GOT3 (cell line): ENCODE measurements around the gene INTS11.

ENCODE experiments used
- DNase-seq: peaks from one replicate; lab custom pipeline; 2025; ENCODE audit warnings: mixed read lengths; lab: John Stamatoyannopoulos, UW

INTS11 gene

DNA sequence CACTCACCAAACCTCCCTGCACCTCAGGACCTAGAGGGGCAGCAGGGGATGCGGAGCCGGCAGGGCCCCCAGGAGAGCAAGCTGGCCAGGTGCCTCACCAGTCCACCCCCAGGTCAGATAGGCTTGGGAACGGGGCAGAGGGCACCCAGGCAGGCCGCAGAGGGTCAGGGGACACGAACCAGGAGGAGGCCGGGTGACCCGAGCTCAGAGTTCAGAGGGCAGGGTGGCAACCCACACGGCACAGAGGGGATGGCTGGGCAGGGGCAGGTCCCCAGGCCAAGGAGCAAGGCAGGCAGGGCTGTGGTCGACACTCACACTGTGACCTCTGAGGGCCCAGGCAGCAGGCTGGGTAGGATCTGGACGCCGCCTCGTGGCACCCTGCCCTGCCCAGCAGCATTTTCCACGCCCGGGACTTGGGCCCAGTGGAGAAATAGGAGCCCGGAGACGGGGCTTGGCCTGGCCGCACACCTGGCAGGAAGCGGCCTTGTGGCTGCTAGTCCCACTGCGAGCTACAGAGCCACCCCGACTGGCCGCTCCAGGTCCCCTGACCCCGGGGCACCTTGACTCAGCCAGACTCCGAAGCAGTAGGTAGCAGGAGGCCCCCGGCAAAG is 19.5 kb upstream of the INTS11 start:
- no peak for DNase-seq

GRCh38 chr1:1342584-1343115 is 18.2 kb upstream of the INTS11 start:
- DNase-seq: no peak

DNA sequence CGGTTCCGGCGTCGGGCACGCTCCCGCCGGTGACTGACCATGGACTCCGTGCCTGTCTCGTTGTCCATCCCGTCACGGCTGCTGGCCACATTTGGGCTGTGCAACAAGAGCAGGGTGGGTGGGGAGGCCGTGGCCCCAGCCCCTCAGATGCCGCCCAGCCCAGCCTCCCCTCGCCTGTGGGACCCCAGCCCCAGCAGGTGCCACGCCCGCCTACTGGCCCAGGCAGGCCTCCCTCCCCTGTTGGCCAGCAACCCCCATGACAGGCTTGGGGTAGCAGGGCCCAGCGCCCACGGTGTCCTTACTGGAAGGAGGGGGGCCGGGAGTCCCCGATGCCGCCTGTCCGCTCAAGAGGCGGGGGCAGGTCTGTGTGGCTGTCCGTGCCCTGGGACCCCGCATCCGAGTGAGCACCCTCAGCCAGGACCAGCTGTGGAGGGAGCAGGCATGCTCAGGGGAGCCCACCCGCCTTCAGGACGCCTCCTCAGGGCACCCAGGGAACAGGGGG is 17.7 kb upstream of the INTS11 start:
- no peak for DNase-seq

- DNase-seq: no peak
Observed at GRCh38 chr1:1341549-1342021, 17.1 kb upstream of the INTS11 start.

GRCh38 chr1:1340791-1341548 is 16.5 kb upstream of the INTS11 start:
- no peak for DNase-seq

GRCh38 chr1:1340185-1340584 is 15.7 kb upstream of the INTS11 start:
- no peak for DNase-seq

DNA sequence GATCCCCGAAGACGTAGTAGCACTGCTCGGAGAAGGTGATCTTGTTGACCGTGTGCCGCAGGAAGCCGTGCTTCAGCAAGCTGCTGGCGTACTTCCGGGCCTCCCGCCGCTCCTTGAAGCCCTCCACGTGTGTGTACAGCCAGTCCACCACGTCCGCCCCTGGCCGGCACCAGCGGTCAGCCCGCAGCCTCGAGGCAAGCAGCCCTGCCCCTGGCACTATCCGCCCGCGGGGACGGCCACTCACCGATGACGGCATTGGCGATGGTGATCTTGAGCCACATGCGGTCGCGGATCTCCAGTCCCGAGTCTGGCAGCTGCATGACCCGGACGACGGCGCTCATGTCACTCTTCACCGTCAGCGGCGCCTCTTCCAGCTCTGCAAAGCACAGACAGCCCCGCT is 13.8 kb upstream of the INTS11 start:
- no peak for DNase-seq

- DNase-seq: no peak
Observed at GRCh38 chr1:1337793-1338147, 13.3 kb upstream of the INTS11 start.

- DNase-seq: no peak
Observed at GRCh38 chr1:1336931-1337792, 12.7 kb upstream of the INTS11 start.

DNA sequence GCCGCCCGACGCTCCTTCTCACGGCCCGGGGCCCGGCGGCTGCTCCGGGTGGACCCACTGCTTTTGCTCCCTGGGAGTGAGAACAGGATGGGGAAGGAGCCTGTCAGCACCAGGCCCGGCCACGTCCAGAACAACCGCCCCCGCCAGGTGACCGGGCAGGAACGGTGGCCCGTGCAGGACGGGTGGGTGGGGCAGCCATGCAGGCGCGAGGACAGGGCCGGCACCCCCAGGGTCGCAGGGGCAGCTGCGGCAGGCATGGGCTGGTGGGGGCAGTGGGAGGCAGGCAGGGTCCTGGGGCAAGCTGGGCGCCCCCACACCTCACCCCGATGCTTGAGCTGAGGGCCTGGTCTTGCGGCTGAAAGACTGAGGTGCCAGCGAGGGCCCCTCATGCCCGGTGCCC is 12.0 kb upstream of the INTS11 start:
- DNase-seq: no peak

DNA sequence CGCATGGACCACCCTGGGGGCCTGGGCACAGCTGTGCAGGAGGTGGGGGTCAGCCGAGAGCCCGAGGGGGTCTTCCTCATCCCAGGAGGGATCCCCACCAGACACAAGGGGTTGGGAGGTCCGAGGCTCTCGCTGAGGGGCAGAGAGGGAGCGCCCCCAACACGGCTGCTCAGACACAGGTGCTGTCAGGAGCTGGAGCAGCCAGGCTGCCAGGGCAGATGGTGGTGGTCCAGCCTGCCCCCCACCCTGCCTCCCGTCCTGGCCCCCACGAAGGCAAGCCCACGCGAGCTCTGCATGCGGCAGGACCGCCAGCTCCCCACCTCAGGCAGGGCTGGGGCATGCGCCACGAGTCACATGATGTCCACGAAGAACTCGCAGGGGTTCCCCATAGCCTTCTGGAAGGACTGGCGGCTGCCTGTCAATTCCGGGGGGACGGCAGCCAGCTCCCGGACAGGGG is 11.4 kb upstream of the INTS11 start:
- no peak for DNase-seq

DNA sequence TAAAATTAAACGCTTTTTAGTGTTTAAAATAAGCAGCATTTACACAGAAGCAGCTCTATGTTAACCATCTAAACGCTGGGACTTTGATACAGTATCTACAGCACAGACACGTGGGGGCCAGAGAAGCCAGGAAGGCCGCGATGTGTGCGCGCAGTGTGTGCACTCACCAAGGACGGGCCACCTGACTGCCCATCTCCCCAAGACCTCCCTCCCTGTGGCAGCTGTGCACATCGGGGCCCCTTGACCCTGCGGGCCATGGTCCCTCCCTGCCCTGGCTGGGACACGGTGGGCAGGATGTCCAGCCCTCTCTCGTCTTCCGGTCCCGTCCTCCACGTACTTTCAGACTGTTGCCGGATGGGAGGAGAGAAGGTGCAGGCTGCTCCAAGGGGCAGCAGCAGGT is 10.8 kb upstream of the INTS11 start:
- no peak for DNase-seq

DNA sequence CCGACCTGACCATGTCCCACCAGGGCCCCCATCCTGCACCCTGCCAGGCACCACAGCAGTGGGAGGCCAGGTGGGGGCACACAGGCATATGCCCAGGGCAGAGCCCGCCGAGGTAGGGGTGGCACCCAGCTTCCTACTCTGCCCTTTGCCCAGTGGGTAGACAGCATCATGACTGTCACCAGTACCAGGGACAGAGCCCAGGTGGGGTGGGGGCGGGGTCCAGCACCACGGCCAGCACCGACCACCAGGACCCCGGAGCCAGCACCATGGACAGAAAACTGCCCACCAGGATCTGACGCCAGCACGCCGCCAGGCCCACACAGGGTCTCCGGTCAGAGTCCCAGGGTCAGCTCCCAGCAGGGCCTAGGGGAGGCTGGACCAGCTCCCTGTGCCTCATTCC is 10.4 kb upstream of the INTS11 start:
- DNase-seq: no peak

GRCh38 chr1:1333551-1334241 is 9.2 kb upstream of the INTS11 start:
- no peak for DNase-seq

GRCh38 chr1:1332774-1333480 is 8.5 kb upstream of the INTS11 start:
- DNase-seq: no peak

DNA sequence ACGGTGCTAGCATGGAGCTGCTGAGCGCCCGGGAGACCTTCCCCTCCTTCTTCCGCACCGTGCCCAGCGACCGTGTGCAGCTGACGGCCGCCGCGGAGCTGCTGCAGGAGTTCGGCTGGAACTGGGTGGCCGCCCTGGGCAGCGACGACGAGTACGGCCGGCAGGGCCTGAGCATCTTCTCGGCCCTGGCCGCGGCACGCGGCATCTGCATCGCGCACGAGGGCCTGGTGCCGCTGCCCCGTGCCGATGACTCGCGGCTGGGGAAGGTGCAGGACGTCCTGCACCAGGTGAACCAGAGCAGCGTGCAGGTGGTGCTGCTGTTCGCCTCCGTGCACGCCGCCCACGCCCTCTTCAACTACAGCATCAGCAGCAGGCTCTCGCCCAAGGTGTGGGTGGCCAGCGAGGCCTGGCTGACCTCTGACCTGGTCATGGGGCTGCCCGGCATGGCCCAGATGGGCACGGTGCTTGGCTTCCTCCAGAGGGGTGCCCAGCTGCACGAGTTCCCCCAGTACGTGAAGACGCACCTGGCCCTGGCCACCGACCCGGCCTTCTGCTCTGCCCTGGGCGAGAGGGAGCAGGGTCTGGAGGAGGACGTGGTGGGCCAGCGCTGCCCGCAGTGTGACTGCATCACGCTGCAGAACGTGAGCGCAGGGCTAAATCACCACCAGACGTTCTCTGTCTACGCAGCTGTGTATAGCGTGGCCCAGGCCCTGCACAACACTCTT is 7.7 kb upstream of the INTS11 start:
- DNase-seq: no peak

GRCh38 chr1:1331068-1331965 is 6.9 kb upstream of the INTS11 start, which contains the start of gene TAS1R3:
TSS of gene TAS1R3 (plus strand) at chr1:1331280. CDS start at chr1:1331346, 66 bp downstream.
- DNase-seq: no peak

- DNase-seq: no peak
Observed at GRCh38 chr1:1330366-1331067, 6.1 kb upstream of the INTS11 start.
